Cardiac fibroblast (primary cell): ENCODE measurements around the gene STIM1.
A peak's percentile ranks its signal among the peaks of the same experiment; 100 is the strongest.

Source experiments
- DNase-seq, 2 donors: peaks; one replicate each; pipeline versions ENCODE4 v3.0.0 to v3.0.0-alpha.2; 2010; ENCODE audit warnings: low read depth in 2 of 2
- H3K4me3 ChIP-seq, 2 donors: replicated peaks in 1 of 2; 1 replicate in 1 of 2; 2 replicates in 1 of 2; pipeline ENCODE4 v1.5.1; 2011; ENCODE audit warnings: low read depth in 2 of 2, low read length in 2 of 2, mild to moderate bottlenecking in 2 of 2, moderate library complexity in 1 of 2
- CTCF ChIP-seq: IDR thresholded peaks from one replicate; pipeline ENCODE4 v1.5.1; 2011; ENCODE audit warnings: low read depth, mild to moderate bottlenecking, low read length, inconsistent platforms

The STIM1 gene

GRCh38 chr11:3853899-3854659 is 1.4 kb upstream of the STIM1 start:
- no peak overlapping the region for H3K4me3 ChIP-seq
- no peak for DNase-seq
- TF ChIP-seq CTCF, result no peak

- H3K4me3 ChIP-seq, result no peak overlapping the region
- no peak for TF ChIP-seq CTCF
- DNase-seq, result no peak
Measured at GRCh38 chr11:3854660-3854976, 846 bp upstream of the STIM1 start.

- peak in 1 of 2 donors; percentile 28 for DNase-seq
- H3K4me3 ChIP-seq, result peak overlapping the region; percentile 70 to 80
- no peak for TF ChIP-seq CTCF
Measured at GRCh38 chr11:3855808-3856491, 486 bp downstream of the STIM1 start.

GRCh38 chr11:3856856-3857553 is 1.5 kb downstream of the STIM1 start:
- peak overlapping the region in 1 of 2 donors; percentile 70 for H3K4me3 ChIP-seq
- TF ChIP-seq CTCF, result no peak
- no peak for DNase-seq

GRCh38 chr11:3857628-3858027 is 2.2 kb downstream of the STIM1 start:
- H3K4me3 ChIP-seq, result no peak overlapping the region
- no peak for DNase-seq
- TF ChIP-seq CTCF, result no peak

- no peak overlapping the region for H3K4me3 ChIP-seq
- no peak for TF ChIP-seq CTCF
- no peak for DNase-seq
Measured at GRCh38 chr11:3859373-3859881, 4.0 kb downstream of the STIM1 start.
